HG03521 (cell line): Measurements from ENCODE around the gene MUL1.
"Not testable (repeated sequence)": the region's sequence is repeated elsewhere in the genome, so short reads cannot be mapped to it uniquely, and the experiment has no call there.

Experiments used
- ATAC-seq: cut with Tn5 transposase; IDR thresholded peaks from one replicate; pipeline ENCODE4 v1.9.1; 2021; ENCODE audit warnings: mild to moderate bottlenecking, moderate library complexity; ENCODE audit not compliant: unreplicated experiment

MUL1 gene

GRCh38 chr1:20511518-20512428 is 3.8 kb upstream of the MUL1 start:
- ATAC-seq, result no peak

- peak; percentile 6 for ATAC-seq
These were observed 440 bp upstream of the MUL1 start for GRCh38 chr1:20508411-20508771.

- ATAC-seq, result no peak
These were observed 745 bp downstream of the MUL1 start for GRCh38 chr1:20507248-20507563.

- no peak for ATAC-seq
These were observed 2.5 kb downstream of the MUL1 start for GRCh38 chr1:20505488-20505887.

GRCh38 chr1:20500716-20501115 is 7.2 kb downstream of the MUL1 start:
- ATAC-seq, result no peak

- ATAC-seq, result no peak
These were observed 8.2 kb downstream of the MUL1 start for GRCh38 chr1:20499718-20500117.

- ATAC-seq, result no peak
These were observed 8.8 kb downstream of the MUL1 start for GRCh38 chr1:20499105-20499504.

- ATAC-seq, result no peak
These were observed 9.8 kb downstream of the MUL1 start for GRCh38 chr1:20498116-20498515.

- ATAC-seq, result no peak
These were observed 10.4 kb downstream of the MUL1 start for GRCh38 chr1:20497506-20497905.

- not testable (repeated sequence) for ATAC-seq
These were observed 11.1 kb downstream of the MUL1 start for GRCh38 chr1:20496725-20497383.

GRCh38 chr1:20496241-20496661 is 11.7 kb downstream of the MUL1 start:
- ATAC-seq, result no peak

GRCh38 chr1:20495661-20496060 is 12.3 kb downstream of the MUL1 start:
- ATAC-seq, result no peak

GRCh38 chr1:20494609-20495311 is 13.2 kb downstream of the MUL1 start:
- no peak for ATAC-seq

GRCh38 chr1:20493839-20494608 is 13.9 kb downstream of the MUL1 start:
- ATAC-seq, result no peak

GRCh38 chr1:20493309-20493708 is 14.6 kb downstream of the MUL1 start:
- ATAC-seq, result no peak

GRCh38 chr1:20492751-20493150 is 15.2 kb downstream of the MUL1 start:
- no peak for ATAC-seq

- no peak for ATAC-seq
These were observed 16.1 kb downstream of the MUL1 start for GRCh38 chr1:20491866-20492265.

- no peak for ATAC-seq
These were observed 16.8 kb downstream of the MUL1 start for GRCh38 chr1:20491178-20491577.

- no peak for ATAC-seq
These were observed 20.7 kb downstream of the MUL1 start for GRCh38 chr1:20487236-20487590.

GRCh38 chr1:20486457-20487235 is 21.3 kb downstream of the MUL1 start:
- ATAC-seq, result no peak
